Kidney capillary endothelial cell (primary cell): Measurements from ENCODE around the gene KCNE4.

Experiments used
- DNase-seq: peaks from one replicate; pipeline ENCODE4 v3.0.0-alpha.2; 2018; ENCODE audit warnings: low spot score

The KCNE4 gene

DNA sequence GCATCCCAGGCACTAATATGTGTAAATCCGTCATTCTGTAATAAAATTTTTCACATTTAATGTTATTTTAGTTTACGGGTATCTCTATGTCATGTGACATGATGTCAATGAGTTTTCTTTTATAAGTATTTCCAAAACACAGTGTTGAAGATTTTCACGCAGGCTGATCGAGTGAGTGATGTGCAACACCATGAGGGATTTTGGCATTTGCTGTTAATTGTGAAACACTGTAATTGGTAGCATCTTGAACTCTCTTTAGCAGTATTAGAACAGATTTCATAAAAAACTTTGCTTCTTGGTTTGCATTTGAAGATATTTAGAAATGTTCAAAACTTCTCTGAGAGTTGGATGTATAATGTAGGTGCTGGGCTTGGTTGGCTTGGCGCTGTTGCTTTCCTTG, 35.5 kb downstream of the KCNE4 start:
- no peak for DNase-seq

DNA sequence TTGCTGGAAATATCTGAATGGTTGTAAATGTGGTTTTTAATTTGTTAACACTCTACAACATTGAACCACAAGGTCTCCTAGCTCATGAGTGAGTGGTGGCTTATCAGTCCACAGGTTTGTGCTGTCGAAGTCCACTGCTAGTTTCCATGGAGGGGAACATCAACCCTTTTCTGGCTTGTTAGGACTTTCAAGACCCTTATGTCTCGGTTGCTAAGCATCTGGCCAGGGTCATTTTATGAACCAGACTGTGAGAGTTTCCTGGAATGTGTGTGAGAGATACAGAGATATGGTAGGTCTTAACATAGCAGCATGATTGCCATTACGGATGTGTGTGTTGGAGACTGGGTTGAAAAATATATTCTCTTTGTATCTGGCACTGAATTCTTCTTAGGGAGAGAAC, 36.9 kb downstream of the KCNE4 start:
- DNase-seq: no peak

GRCh38 chr2:223090039-223090438, 38.0 kb downstream of the KCNE4 start:
- no peak for DNase-seq

- DNase-seq: no peak
Observed at GRCh38 chr2:223090540-223091235, 38.7 kb downstream of the KCNE4 start.

GRCh38 chr2:223092667-223093066, 40.7 kb downstream of the KCNE4 start:
- no peak for DNase-seq

DNA sequence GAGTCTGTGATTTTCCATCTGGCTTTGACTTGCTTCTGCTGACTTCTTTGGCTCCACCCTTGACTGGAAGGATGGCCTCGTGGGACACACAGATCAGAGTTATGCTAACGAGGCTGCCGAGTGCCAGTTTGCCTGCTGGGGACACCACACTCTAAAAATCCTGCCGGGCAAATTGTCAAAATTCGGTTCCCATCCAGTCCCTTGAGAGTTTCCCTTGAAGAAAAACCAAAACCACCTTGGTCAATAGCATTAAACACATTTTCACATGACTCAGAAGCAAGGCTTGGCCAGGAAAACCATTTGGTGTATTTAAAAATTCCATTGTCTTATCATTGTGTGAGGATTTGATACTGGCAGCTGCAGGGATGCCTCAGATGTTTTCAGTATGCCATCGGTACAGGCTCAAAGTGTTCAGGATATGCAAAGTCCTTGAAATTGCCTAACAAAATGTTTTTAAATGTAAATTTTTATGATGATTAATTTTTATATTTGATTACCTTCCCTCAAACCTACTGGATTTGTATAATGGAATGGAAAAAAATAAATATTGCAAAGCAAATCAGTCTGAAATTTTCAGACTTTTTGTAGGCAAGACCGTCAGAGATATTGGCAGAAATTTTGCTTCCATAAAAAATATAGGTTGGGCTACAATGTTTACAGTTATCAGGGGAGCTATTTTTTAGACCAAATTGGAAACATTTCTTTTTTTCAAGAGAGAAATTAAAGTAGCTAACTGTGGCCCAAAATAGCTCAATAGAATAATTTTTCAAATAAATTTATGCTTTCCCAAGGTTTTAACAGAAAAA, 41.6 kb downstream of the KCNE4 start:
- DNase-seq: no peak

DNA sequence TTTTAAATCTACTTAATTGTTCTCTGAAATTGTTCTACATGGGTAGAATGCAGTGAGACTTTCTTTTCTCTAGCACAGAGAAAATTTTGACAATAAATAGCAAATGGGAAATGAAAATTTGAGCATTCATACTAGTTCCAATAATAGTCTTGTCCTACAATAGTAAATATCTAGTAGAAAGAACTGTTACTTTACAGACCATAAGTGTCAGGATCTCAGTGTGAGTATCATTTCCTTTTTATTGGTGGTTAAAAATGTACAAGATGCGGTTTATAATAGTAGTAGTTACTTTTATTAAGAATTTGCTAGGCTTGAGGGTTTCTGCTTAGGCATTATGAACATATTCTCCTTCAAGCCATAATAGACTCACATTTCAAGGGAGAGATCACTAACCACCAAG, 43.2 kb downstream of the KCNE4 start:
- DNase-seq: no peak

DNA sequence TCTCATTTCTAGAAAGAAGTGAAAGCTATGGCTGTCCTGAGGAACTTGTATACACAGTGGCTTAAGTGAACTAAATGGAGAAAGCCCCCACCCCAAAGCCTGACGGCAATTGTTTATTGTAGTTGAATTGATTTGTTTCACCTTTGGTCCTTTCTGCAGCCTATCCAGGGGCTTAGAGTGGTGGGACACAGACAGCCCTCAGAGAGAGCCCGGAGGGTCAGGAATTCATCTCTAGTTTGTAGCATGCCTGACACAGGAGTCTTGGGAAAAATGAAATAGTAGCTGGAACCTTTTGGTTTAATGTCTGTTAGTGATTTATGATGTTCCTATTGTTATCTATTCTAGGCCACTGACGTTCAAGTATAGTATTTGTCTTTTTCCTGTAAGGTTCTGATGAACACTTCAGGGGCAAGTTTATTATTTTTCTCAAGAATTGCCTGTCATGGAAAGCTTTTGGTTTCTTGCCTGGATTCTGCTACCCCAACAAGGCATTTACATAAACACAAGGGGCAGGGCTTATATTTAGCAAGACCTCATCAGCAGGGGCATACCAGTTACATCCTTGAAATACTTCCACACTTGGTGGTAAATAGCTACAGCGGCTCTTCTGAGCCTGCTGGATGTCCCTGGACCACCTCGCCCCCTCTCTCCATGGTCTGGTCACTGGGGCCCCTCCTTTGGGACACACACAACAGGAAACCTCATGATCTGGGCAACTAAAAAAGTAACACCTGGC, 44.4 kb downstream of the KCNE4 start:
- no peak for DNase-seq

GRCh38 chr2:223097888-223098383, 45.9 kb downstream of the KCNE4 start:
- no peak for DNase-seq

- no peak for DNase-seq
Observed at GRCh38 chr2:223099561-223099960, 47.6 kb downstream of the KCNE4 start.

GRCh38 chr2:223100061-223100511, 48.1 kb downstream of the KCNE4 start:
- DNase-seq: no peak

- DNase-seq: peak; percentile 9
Observed at GRCh38 chr2:223101340-223102039, 49.5 kb downstream of the KCNE4 start.

- no peak for DNase-seq
Observed at GRCh38 chr2:223102040-223102400, 50.0 kb downstream of the KCNE4 start.

- no peak for DNase-seq
Observed at GRCh38 chr2:223102450-223102849, 50.5 kb downstream of the KCNE4 start.

DNA sequence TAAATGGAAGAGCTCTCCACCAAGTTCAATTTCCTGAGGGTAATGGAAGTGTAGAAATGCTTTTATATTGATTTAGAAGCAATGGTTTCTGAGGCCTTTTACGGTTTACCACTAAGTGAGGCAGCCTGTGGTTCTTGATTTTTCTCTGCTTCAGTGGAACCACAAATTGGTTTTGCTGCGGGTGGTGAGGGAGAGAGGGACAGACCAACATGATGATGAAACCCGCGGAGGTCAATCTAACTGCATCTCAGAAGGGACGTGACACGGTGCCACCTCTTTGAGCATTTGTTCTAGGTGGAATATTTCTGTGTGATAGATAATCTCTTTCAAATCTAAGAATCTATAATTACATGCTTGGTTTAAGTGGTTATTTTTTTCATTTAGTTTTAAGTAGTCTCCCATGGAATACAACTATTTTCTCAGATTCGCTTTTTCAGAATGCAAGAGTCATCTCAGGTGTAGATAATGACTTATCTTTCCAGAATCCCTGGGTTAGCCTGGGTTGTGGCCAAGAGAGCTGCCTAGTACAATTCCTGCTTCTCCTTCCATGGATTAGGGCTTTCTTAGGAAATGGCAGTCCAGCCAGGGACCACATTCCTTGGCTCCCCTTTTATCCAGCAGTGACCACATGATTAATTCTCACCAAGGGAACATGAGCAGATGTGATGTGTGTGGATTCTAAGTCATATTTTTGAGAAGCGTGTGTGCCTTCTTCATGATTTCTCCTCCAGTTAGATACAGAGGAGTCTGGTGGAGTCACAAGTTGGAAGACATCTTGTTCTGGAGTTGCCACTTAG, 52.5 kb downstream of the KCNE4 start:
- DNase-seq: no peak
